Measurements from ENCODE around the gene SIGLECL1. TPM values are rescaled to one million over a fixed set of nuclear protein-coding genes. Genes with fewer than 3 reads are reported as not detected.

The SIGLECL1 gene
- polyA plus RNA-seq, 4 donors, result not detected

- 73 to 80% (median 76%) methylated on average over 8 of the region's 8 CpGs for WGBS, 3 donors
- H3K27me3 ChIP-seq (ENCODE audit: control insufficient read depth in 3 of 3, insufficient read depth in 3 of 3, low read length in 3 of 3), result no peaks in the 10 kb centered on the region
- no peaks in the 10 kb centered on the region for H3K4me1 ChIP-seq (ENCODE audit: control insufficient read depth in 3 of 3, insufficient read depth in 2 of 3, low read depth in 1 of 3, low read length in 2 of 3)
- no peak overlapping the region for H3K4me3 ChIP-seq (ENCODE audit: low read depth in 1 of 3, low read length in 3 of 3)
- no peaks in the 10 kb centered on the region for H3K9me3 ChIP-seq (ENCODE audit: control insufficient read depth in 2 of 2, insufficient read depth in 1 of 2, low read depth in 1 of 2, low read length in 1 of 2)
- FAIRE-seq (no peak), DNase-seq (no peak)
- no peaks in the 10 kb centered on the region for H3K36me3 ChIP-seq (ENCODE audit: control insufficient read depth in 3 of 3, insufficient read depth in 2 of 3, low read depth in 1 of 3, low read length in 3 of 3)
- H3K27ac ChIP-seq (ENCODE audit: low read depth in 1 of 3, low read length in 2 of 3), result no peak overlapping the region
Observed at GRCh38 chr19:51242881-51243630, 7.8 kb upstream of the SIGLECL1 start.

GRCh38 chr19:51246164-51246552 is 4.7 kb upstream of the SIGLECL1 start:
- no peaks in the 10 kb centered on the region for H3K27me3 ChIP-seq (ENCODE audit: control insufficient read depth in 3 of 3, insufficient read depth in 3 of 3, low read length in 3 of 3)
- H3K4me1 ChIP-seq (ENCODE audit: control insufficient read depth in 3 of 3, insufficient read depth in 2 of 3, low read depth in 1 of 3, low read length in 2 of 3), result no peaks in the 10 kb centered on the region
- FAIRE-seq (no peak), DNase-seq (peak in 1 of 2 donors; percentile 2)
- no peaks in the 10 kb centered on the region for H3K36me3 ChIP-seq (ENCODE audit: control insufficient read depth in 3 of 3, insufficient read depth in 2 of 3, low read depth in 1 of 3, low read length in 3 of 3)
- H3K4me3 ChIP-seq (ENCODE audit: low read depth in 1 of 3, low read length in 3 of 3), result no peak overlapping the region
- H3K9me3 ChIP-seq (ENCODE audit: control insufficient read depth in 2 of 2, insufficient read depth in 1 of 2, low read depth in 1 of 2, low read length in 1 of 2), result no peaks in the 10 kb centered on the region
- no peak overlapping the region for H3K27ac ChIP-seq (ENCODE audit: low read depth in 1 of 3, low read length in 2 of 3)
- 32 to 49% (median 46%) methylated on average over 5 of the region's 5 CpGs for WGBS, 3 donors

- no peak overlapping the region for H3K4me3 ChIP-seq (ENCODE audit: low read depth in 1 of 3, low read length in 3 of 3)
- no peaks in the 10 kb centered on the region for H3K36me3 ChIP-seq (ENCODE audit: control insufficient read depth in 3 of 3, insufficient read depth in 2 of 3, low read depth in 1 of 3, low read length in 3 of 3)
- no peaks in the 10 kb centered on the region for H3K27me3 ChIP-seq (ENCODE audit: control insufficient read depth in 3 of 3, insufficient read depth in 3 of 3, low read length in 3 of 3)
- H3K9me3 ChIP-seq (ENCODE audit: control insufficient read depth in 2 of 2, insufficient read depth in 1 of 2, low read depth in 1 of 2, low read length in 1 of 2), result no peaks in the 10 kb centered on the region
- DNase-seq, result no peak
- 71 to 77% (median 74%) methylated on average over 7 of the region's 7 CpGs for WGBS, 3 donors
- no peaks in the 10 kb centered on the region for H3K4me1 ChIP-seq (ENCODE audit: control insufficient read depth in 3 of 3, insufficient read depth in 2 of 3, low read depth in 1 of 3, low read length in 2 of 3)
- FAIRE-seq, result no peak
- no peak overlapping the region for H3K27ac ChIP-seq (ENCODE audit: low read depth in 1 of 3, low read length in 2 of 3)
Observed at GRCh38 chr19:51247972-51248590, 2.8 kb upstream of the SIGLECL1 start.

GRCh38 chr19:51251468-51251820 is 564 bp downstream of the SIGLECL1 start:
- H3K4me3 ChIP-seq (ENCODE audit: low read depth in 1 of 3, low read length in 3 of 3), result no peak overlapping the region
- H3K27ac ChIP-seq (ENCODE audit: low read depth in 1 of 3, low read length in 2 of 3), result no peak overlapping the region
- FAIRE-seq, result no peak
- no peaks in the 10 kb centered on the region for H3K36me3 ChIP-seq (ENCODE audit: control insufficient read depth in 3 of 3, insufficient read depth in 2 of 3, low read depth in 1 of 3, low read length in 3 of 3)
- H3K4me1 ChIP-seq (ENCODE audit: control insufficient read depth in 3 of 3, insufficient read depth in 2 of 3, low read depth in 1 of 3, low read length in 2 of 3), result no peaks in the 10 kb centered on the region
- WGBS, 3 donors, result 75 to 81% (median 80%) methylated on average over 9 of the region's 9 CpGs
- H3K27me3 ChIP-seq (ENCODE audit: control insufficient read depth in 3 of 3, insufficient read depth in 3 of 3, low read length in 3 of 3), result no peaks in the 10 kb centered on the region
- H3K9me3 ChIP-seq (ENCODE audit: control insufficient read depth in 2 of 2, insufficient read depth in 1 of 2, low read depth in 1 of 2, low read length in 1 of 2), result no peaks in the 10 kb centered on the region
- DNase-seq, result no peak

DNA sequence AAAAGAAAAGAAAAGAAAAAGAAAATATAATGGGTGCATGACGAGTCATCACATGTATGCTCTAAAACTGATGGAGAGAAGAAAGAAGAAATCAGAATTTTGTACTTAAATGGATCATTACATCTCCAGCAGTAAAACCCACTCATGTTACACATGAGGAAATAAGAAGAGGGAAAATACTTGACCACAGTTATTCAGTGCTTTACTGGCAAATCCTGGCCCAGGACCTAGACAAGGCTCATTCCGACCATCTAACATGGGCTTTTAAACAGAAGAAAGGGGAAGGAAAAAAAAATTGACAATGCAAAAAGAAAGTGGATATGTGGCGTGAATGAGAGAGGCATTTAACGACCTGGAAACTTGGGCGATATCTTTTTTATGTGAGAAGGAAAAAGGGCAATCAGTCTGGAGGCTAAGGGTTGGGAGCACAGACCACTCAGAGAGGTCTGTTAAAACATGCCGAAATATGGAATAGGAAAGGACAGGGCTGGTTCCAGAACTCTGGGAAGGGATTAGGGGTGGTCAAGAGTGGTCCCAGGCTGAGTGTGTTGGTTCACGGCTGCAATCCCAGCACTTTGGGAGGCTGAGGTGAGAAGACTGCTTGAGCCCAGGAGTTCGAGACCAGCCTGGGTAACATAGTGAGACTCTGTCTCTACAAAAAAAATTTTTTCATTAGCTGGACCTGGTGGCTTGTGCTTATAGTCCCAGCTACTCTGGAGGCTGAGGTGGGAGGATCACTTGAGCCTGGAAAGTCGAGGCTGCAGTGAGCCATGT is 1.6 kb downstream of the SIGLECL1 start:
- Histone ChIP-seq H3K27ac (ENCODE audit: low read depth in 1 of 3, low read length in 2 of 3) (no peak overlapping the region), H3K4me3 (ENCODE audit: low read depth in 1 of 3, low read length in 3 of 3) (no peak overlapping the region), H3K9me3 (ENCODE audit: control insufficient read depth in 2 of 2, insufficient read depth in 1 of 2, low read depth in 1 of 2, low read length in 1 of 2) (no peaks in the 10 kb centered on the region), H3K27me3 (ENCODE audit: control insufficient read depth in 3 of 3, insufficient read depth in 3 of 3, low read length in 3 of 3) (no peaks in the 10 kb centered on the region), H3K36me3 (ENCODE audit: control insufficient read depth in 3 of 3, insufficient read depth in 2 of 3, low read depth in 1 of 3, low read length in 3 of 3) (no peaks in the 10 kb centered on the region), H3K4me1 (ENCODE audit: control insufficient read depth in 3 of 3, insufficient read depth in 2 of 3, low read depth in 1 of 3, low read length in 2 of 3) (no peaks in the 10 kb centered on the region)
- DNase-seq (no peak), FAIRE-seq (no peak)
- WGBS, 3 donors, result 71 to 77% (median 77%) methylated on average over 9 of the region's 9 CpGs

DNA sequence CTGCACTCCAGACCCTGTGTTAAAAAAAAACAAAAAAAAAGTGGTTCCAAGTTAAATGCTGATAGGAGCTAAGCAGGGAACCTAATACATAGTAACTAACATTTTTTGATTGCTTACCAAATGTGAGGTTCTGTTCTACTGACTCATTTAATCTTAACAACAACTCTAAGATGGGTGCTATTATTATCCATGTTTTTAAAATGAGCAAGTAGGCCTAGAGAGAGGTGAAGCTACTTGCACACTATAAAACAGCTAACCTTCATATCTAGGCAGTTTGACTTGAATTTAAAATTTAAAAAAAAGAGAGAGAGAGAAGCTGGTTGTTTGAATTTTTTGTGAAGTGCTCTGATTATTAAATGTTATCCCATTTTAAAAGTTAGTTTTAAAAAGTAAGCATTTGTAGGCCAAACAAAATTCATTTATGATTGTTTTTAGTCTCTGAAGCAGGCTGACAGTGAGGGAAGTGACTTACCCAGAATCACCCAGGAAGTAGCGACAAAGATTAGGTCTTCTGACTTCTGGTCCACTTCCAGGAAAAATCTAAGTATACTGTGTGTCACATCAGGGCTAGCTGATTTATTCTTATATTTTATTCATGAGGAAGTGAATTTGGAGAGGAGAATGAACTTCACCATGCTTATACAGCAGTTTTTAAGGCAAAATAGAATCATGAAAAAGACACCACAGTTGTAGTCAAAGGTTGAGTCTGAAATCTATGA is 2.4 kb downstream of the SIGLECL1 start:
- DNase-seq, result no peak
- WGBS, 3 donors, result 73 to 83% (median 80%) methylated on average over 1 of the region's 1 CpG
- H3K36me3 ChIP-seq (ENCODE audit: control insufficient read depth in 3 of 3, insufficient read depth in 2 of 3, low read depth in 1 of 3, low read length in 3 of 3), result no peaks in the 10 kb centered on the region
- no peaks in the 10 kb centered on the region for H3K4me1 ChIP-seq (ENCODE audit: control insufficient read depth in 3 of 3, insufficient read depth in 2 of 3, low read depth in 1 of 3, low read length in 2 of 3)
- no peaks in the 10 kb centered on the region for H3K27me3 ChIP-seq (ENCODE audit: control insufficient read depth in 3 of 3, insufficient read depth in 3 of 3, low read length in 3 of 3)
- no peak for FAIRE-seq
- H3K27ac ChIP-seq (ENCODE audit: low read depth in 1 of 3, low read length in 2 of 3), result no peak overlapping the region
- H3K4me3 ChIP-seq (ENCODE audit: low read depth in 1 of 3, low read length in 3 of 3), result no peak overlapping the region
- H3K9me3 ChIP-seq (ENCODE audit: control insufficient read depth in 2 of 2, insufficient read depth in 1 of 2, low read depth in 1 of 2, low read length in 1 of 2), result no peaks in the 10 kb centered on the region

GRCh38 chr19:51256155-51256625 is 5.3 kb downstream of the SIGLECL1 start:
- 42 to 60% (median 50%) methylated on average over 2 of the region's 2 CpGs for WGBS, 3 donors
- FAIRE-seq, result no peak
- DNase-seq, result no peak

GRCh38 chr19:51257471-51257870 is 6.6 kb downstream of the SIGLECL1 start:
- no peaks in the 10 kb centered on the region for H3K9me3 ChIP-seq (ENCODE audit: control insufficient read depth in 2 of 2, insufficient read depth in 1 of 2, low read depth in 1 of 2, low read length in 1 of 2)
- H3K27me3 ChIP-seq (ENCODE audit: control insufficient read depth in 3 of 3, insufficient read depth in 3 of 3, low read length in 3 of 3), result no peaks in the 10 kb centered on the region
- H3K36me3 ChIP-seq (ENCODE audit: control insufficient read depth in 3 of 3, insufficient read depth in 2 of 3, low read depth in 1 of 3, low read length in 3 of 3), result no peaks in the 10 kb centered on the region
- DNase-seq (no peak), FAIRE-seq (no peak)
- WGBS, 3 donors, result 65 to 84% (median 68%) methylated on average over 2 of the region's 2 CpGs
- no peak overlapping the region for H3K27ac ChIP-seq (ENCODE audit: low read depth in 1 of 3, low read length in 2 of 3)
- H3K4me1 ChIP-seq (ENCODE audit: control insufficient read depth in 3 of 3, insufficient read depth in 2 of 3, low read depth in 1 of 3, low read length in 2 of 3), result no peaks in the 10 kb centered on the region
- no peak overlapping the region for H3K4me3 ChIP-seq (ENCODE audit: low read depth in 1 of 3, low read length in 3 of 3)

More at GRCh38 chr19:51256155-51256625, 5.3 kb downstream of the SIGLECL1 start:
- H3K9me3 ChIP-seq (ENCODE audit: control insufficient read depth in 2 of 2, insufficient read depth in 1 of 2, low read depth in 1 of 2, low read length in 1 of 2), result no peaks in the 10 kb centered on the region
- H3K27me3 ChIP-seq (ENCODE audit: control insufficient read depth in 3 of 3, insufficient read depth in 3 of 3, low read length in 3 of 3), result no peaks in the 10 kb centered on the region
- H3K4me3 ChIP-seq (ENCODE audit: low read depth in 1 of 3, low read length in 3 of 3), result no peak overlapping the region
- H3K36me3 ChIP-seq (ENCODE audit: control insufficient read depth in 3 of 3, insufficient read depth in 2 of 3, low read depth in 1 of 3, low read length in 3 of 3), result no peaks in the 10 kb centered on the region
- H3K4me1 ChIP-seq (ENCODE audit: control insufficient read depth in 3 of 3, insufficient read depth in 2 of 3, low read depth in 1 of 3, low read length in 2 of 3), result no peaks in the 10 kb centered on the region
- H3K27ac ChIP-seq (ENCODE audit: low read depth in 1 of 3, low read length in 2 of 3), result no peak overlapping the region

Data from small intestine (tissue), 7 donors.